ENCODE measurements around the gene GATAD2B.

Gene GATAD2B

DNA sequence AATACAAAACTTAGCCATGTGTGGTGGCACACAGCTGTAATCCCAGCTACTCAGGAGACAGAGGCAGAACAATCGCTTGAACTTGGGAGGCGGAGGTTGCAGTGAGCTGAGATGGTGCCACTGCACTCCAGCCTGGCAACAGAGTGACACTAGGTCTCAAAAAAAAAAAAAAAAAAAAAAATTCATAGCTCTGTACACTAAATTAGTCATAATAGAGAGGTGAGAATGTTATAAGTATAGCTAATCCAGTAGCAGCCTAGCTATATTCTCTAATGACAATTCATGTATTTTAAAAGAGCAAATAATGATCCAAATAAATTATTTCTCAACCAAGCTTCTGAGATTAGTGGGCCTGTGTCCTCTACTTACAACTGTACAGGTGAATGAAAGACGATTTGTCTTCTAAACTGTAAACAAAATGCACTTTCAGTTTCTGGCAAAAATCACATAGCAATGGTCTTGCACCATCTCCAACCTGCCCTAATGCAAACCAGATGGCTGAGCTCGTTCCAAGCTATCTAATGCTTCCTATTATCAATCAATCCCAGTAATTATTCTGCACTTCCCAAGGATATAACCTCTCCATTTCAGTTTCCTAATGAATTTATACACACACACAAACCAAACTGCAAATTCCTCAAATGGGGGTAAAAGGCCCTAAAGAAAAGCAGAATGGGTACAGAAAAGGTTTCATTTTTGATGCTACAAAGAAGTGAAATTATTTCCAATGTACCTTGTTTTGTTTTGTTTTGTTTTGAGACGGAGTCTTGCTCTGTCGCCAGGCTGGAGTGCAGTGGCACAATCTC is 56.5 kb downstream of the GATAD2B start:
- TF ChIP-seq, protein P1, sequence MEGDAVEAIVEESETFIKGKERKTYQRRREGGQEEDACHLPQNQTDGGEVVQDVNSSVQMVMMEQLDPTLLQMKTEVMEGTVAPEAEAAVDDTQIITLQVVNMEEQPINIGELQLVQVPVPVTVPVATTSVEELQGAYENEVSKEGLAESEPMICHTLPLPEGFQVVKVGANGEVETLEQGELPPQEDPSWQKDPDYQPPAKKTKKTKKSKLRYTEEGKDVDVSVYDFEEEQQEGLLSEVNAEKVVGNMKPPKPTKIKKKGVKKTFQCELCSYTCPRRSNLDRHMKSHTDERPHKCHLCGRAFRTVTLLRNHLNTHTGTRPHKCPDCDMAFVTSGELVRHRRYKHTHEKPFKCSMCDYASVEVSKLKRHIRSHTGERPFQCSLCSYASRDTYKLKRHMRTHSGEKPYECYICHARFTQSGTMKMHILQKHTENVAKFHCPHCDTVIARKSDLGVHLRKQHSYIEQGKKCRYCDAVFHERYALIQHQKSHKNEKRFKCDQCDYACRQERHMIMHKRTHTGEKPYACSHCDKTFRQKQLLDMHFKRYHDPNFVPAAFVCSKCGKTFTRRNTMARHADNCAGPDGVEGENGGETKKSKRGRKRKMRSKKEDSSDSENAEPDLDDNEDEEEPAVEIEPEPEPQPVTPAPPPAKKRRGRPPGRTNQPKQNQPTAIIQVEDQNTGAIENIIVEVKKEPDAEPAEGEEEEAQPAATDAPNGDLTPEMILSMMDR (IDR thresholded peaks at IDR 0.05; ENCODE audit: low read depth, low read length) = no peak
- no peak overlapping the region for H3K4me3 ChIP-seq (ENCODE audit: low read depth, low read length)

DNA sequence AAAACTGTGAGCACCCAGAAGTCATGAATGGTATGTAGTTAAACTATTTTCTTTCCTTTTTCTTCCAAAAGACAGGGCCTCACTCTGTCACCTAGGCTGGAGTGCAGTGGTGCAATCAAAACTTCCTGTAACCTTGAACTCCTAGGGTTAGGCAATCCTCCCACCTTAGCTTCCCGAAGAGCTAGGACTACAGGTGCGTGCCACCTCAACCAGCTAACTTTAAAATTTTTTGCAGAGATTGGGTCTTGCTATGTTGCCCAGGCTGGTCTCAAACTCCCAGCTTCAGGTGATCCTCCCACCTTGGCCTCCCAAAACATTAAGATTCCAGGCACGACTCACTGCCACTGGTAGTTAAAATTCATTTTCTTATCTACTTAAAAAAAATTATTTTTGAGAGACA is 62.5 kb downstream of the GATAD2B start:
- TF ChIP-seq, protein P1 (IDR thresholded peaks at IDR 0.05; ENCODE audit: low read depth, low read length) = no peak
- H3K4me3 ChIP-seq (ENCODE audit: low read depth, low read length) = no peak overlapping the region

DNA sequence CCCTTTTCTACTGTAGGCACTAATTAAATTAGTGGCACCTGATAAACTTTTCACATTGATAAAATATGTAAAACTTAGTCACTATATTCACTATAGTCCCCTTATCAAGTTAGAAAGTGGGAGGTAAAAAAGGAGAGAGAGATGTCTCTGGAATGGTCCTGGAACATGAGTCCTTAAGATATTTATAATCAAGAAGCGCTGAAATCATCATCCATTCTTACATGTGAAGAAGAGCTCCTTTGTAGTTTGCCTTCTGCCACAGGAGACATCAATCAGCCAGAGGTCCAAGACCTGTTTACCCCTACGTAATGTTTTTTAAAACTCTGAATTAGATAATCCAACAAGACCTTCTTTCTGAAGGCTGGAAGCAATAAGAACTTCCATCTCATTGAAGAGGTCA is 65.3 kb downstream of the GATAD2B start:
- H3K4me3 ChIP-seq (ENCODE audit: low read depth, low read length) = no peak overlapping the region
- TF ChIP-seq, protein P1 (IDR thresholded peaks at IDR 0.05; ENCODE audit: low read depth, low read length) = no peak

DNA sequence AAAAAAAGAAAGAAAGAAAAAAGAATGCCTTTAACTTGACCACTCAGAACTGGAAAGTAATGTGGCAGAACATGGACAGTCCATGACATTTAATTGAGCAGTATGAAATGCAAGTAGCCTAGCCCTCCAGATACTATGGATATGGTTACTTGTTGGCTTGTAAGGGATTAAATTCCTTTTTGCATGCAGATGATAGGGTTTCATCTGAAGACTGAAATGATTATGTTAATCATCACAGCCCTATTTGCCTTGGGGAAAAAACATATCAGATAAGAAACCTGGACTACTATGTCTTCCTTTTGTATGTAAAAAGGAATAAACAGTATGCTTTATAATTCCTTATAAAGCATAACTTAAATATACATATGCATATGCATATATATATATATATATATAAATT is 66.0 kb downstream of the GATAD2B start:
- TF ChIP-seq, protein P1 (IDR thresholded peaks at IDR 0.05; ENCODE audit: low read depth, low read length) = no peak
- H3K4me3 ChIP-seq (ENCODE audit: low read depth, low read length) = no peak overlapping the region

DNA sequence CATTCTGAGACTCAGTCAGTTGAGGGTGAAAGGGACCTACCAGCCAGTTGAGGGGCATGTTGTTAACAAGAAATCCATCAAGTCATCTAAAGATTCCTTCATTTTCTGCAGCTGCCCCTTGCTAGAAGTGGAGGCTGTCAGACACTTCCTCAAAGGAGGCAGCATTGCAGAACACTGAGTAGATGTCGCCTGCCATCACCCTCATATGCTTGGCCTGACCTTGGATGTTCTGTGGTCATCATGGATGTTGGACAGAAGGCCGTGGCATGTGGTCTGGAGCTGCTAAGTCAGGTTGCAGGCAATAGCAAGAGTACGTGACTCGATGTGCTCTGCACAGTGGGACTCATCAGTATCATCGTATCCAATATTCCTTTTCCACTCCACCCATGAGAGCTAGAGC is 70.6 kb downstream of the GATAD2B start:
- no peak overlapping the region for H3K4me3 ChIP-seq (ENCODE audit: low read depth, low read length)
- TF ChIP-seq, protein P1 (IDR thresholded peaks at IDR 0.05; ENCODE audit: low read depth, low read length) = no peak

DNA sequence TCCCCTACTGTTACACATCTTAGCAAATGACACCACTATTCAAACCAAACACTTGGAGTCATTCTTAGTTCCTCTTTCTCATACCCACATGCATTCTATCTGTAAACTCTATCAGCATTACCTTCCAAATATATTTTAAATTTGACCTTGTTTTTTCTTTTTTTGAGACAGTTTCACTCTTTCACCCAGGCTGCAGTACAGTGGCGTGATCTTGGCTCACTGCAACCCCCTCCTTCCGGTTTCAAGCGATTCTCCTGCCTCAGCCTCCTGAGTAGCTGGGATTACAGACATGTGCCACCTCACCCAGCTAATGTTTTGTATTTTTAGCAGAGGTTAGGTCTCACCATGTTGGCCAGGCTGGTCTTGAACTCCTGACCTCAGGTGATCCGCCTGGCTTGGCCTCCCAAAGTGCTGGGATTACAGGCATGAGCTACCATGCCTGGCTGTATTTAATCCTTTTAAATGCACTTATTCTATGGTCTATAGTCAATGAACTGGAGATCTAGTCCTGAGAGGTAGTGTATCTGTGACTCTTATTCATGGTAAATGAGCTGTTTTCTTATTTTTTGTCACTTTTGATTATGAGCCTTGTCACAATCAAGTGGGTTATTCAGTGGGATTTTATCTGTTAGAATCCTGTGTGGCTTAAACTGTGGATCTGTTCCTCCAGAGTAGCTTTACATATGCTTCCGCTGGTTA is 73.1 kb downstream of the GATAD2B start:
- TF ChIP-seq, protein P1 (IDR thresholded peaks at IDR 0.05; ENCODE audit: low read depth, low read length) = no peak
- no peak overlapping the region for H3K4me3 ChIP-seq (ENCODE audit: low read depth, low read length)

DNA sequence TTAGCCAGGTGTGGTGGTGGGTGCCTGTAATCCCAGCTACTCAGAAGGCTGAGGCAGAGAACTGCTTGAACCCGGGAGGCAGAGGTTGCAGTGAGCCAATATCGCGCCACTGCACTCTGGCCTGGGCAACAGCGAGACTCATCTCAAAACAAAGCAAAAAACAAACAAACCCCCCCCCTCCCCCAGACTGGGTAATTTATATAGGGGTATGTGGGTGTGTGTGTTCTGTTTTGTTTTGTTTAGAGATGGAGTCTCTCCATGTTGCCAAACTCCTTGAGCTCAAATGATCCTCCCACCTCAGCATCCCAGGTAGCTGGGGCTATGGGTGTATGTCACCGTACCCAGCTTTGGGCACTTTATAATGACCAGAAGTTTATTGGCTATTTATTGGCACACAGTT is 74.0 kb downstream of the GATAD2B start:
- TF ChIP-seq, protein P1 (IDR thresholded peaks at IDR 0.05; ENCODE audit: low read depth, low read length) = no peak
- no peak overlapping the region for H3K4me3 ChIP-seq (ENCODE audit: low read depth, low read length)

Data from WI38 (cell line).